Heart left ventricle (tissue), 13 donors: Measurements from ENCODE around the gene ZBTB7C.

Experiments
- CTCF ChIP-seq, 12 donors: fragments of 200-600 bp; sonication (generic) in 4 of 12; IDR thresholded peaks; one replicate each; pipeline versions ENCODE4 v1.5.0 to v1.8.0; 2018 to 2022; ENCODE audit warnings: antibody characterized with exemption in 12 of 12, mild to moderate bottlenecking in 5 of 12
- POLR2A ChIP-seq, 2 donors: fragments of 450-650 bp; IDR thresholded peaks; one replicate each; pipeline ENCODE4 v1.6.1; 2017; ENCODE audit warnings: antibody characterized with exemption in 2 of 2, mild to moderate bottlenecking in 2 of 2, moderate library complexity in 2 of 2
- donor health status: ischemic (EF 13 %, LVEDD 7.1; RV severe dilation, severe dysfunction).
- donor health status: DM: no; HTN: yes; CAD: no.
- donor health status: DM: no; HTN: no; CAD: no.
- donor health status: ischemic (EF 25% LVEDD 6.9; RV normal size, moderate dysfunction).
- donor health status: ischemic (EF 25% LVEDD 5.7; RV mildly dilated, moderate dysfunction).
- donor health status: ischemic (EF 35%, LVEDD 5.7; RV mildly dilated, moderate dysfunction).
- donor health status: nonischemic (EF 11% LVEDD 7.7; RV severe dilation, severe dysfunction).
- donor health status: DM: yes; HTN: yes; CAD: no.
- donor health status: PGD.
- donor health status: ischemic (EF 29% LVEDD 5.4; RV normal size, mild dysfunction).
- donor health status: nonischemic (EF 23%, LVEDD 6.1; RV moderate dilation, normal function).

- TF ChIP-seq POLR2A (IDR thresholded peaks at IDR 0.05) (no peak), CTCF (IDR thresholded peaks at IDR 0.05) (no peak)
These were observed 293.2 kb downstream of the ZBTB7C start for GRCh38 chr18:48116017-48116416.
